ENCODE data around the gene TTLL4.

TTLL4 gene

GRCh38 chr2:218785103-218785502 lies 74.5 kb downstream of the TTLL4 start:
- no peak for DNase-seq

- no peak for DNase-seq
Observed at GRCh38 chr2:218786133-218786532, 75.5 kb downstream of the TTLL4 start.

GRCh38 chr2:218788529-218789255 lies 78.1 kb downstream of the TTLL4 start:
- no peak for DNase-seq

GRCh38 chr2:218792433-218792832 lies 81.8 kb downstream of the TTLL4 start:
- no peak for DNase-seq

GRCh38 chr2:218796691-218797090 lies 86.1 kb downstream of the TTLL4 start:
- DNase-seq, result no peak

- DNase-seq, result no peak
Observed at GRCh38 chr2:218798767-218799504, 88.3 kb downstream of the TTLL4 start.

GRCh38 chr2:218799990-218800389 lies 89.4 kb downstream of the TTLL4 start:
- no peak for DNase-seq

- DNase-seq, result no peak
Observed at GRCh38 chr2:218802386-218802994, 91.9 kb downstream of the TTLL4 start.

- no peak for DNase-seq
Observed at GRCh38 chr2:218804817-218805216, 94.2 kb downstream of the TTLL4 start.
